GM12878 (cell line): ENCODE results near the gene NOL11. TPM values are rescaled to one million over a fixed set of nuclear protein-coding genes. Genes with fewer than 3 reads are reported as not detected.

Experiments
- ATAC-seq: fragments of 200-7000 bp; cut with Tn5 transposase; 3 replicates; pipeline ENCODE4 v1.9.1; 2020; ENCODE audit warnings: mild to moderate bottlenecking, moderate library complexity
- BruUV-seq: library from RNA; stranded (reverse); fragments of 400-500 nt; replicated peaks from 2 replicates; lab custom pipeline; 2021; lab: Mats Ljungman, UMichigan
- CTCF ChIA-PET: fragments of 300-600 bp; sonication (Branson Sonifier 250); formaldehyde crosslinking; extraction: SDS; loops from one replicate; lab custom pipeline; 2021; ENCODE audit warnings: inconsistent platforms; lab: Yijun Ruan, JAX
- POLR2A ChIA-PET: fragments of 350-600 bp; formaldehyde crosslinking; extraction: SDS; loops from one replicate; lab custom pipeline; 2021; ENCODE audit warnings: inconsistent platforms; lab: Charles Lee
- RAD21 ChIA-PET: fragments of 300-600 bp; sonication (Branson Sonifier 250); formaldehyde crosslinking; loops from one replicate; lab custom pipeline; 2023; ENCODE audit warnings: antibody characterized with exemption; ENCODE audit not compliant: unreplicated experiment; lab: Charles Lee
- SMC1A ChIA-PET: fragments of 300-600 bp; sonication (Branson Sonifier 250); formaldehyde crosslinking; loops from one replicate; lab custom pipeline; 2023; ENCODE audit not compliant: unreplicated experiment, uncharacterized antibody; lab: Charles Lee
- DNase-seq: peaks from one replicate; pipeline ENCODE4 v3.0.0-alpha.2; 2011; ENCODE audit warnings: low read depth, low spot score
- FAIRE-seq: peaks from 3 replicates; lab custom pipeline; 2011; peaks lifted over from hg19 to GRCh38; lab: Jason Lieb, UNC
- H2AFZ ChIP-seq: 2 replicates; pipeline ENCODE4 v1.6.0; 2011; ENCODE audit warnings: low read depth, low read length, control low read depth; ENCODE audit not compliant: control insufficient read depth
- H3K27ac ChIP-seq: 2 replicates; pipeline ENCODE4 v1.5.1; 2011; ENCODE audit warnings: control low read depth; ENCODE audit not compliant: control insufficient read depth, insufficient read depth
- H3K27me3 ChIP-seq, 2 experiments: replicated peaks in 1 of 2; 2 replicates each; pipeline versions ENCODE4 v1.6.0 to v1.6.1; 2011; ENCODE audit warnings: low read length in 1 of 2; ENCODE audit not compliant: control insufficient read depth in 2 of 2, insufficient read depth in 2 of 2
- H3K36me3 ChIP-seq, 2 experiments: 2 replicates each; pipeline ENCODE4 v1.5.1; 2011; ENCODE audit warnings: low read length in 1 of 2; ENCODE audit not compliant: control insufficient read depth in 2 of 2, insufficient read depth in 2 of 2
- H3K4me1 ChIP-seq: 2 replicates; pipeline ENCODE4 v1.6.1; 2011; ENCODE audit warnings: mild to moderate bottlenecking, low read length, moderate library complexity, mixed read lengths; ENCODE audit not compliant: control insufficient read depth, insufficient read depth
- H3K4me2 ChIP-seq: 2 replicates; pipeline ENCODE4 v1.6.0; 2011; ENCODE audit warnings: control low read depth; ENCODE audit not compliant: control insufficient read depth, insufficient read depth
- H3K4me3 ChIP-seq: fragments of 200-600 bp; sonication (generic); 2 replicates; pipeline ENCODE4 v1.5.1; 2016
- H3K79me2 ChIP-seq: 2 replicates; pipeline ENCODE4 v1.6.0; 2011; ENCODE audit warnings: low read length; ENCODE audit not compliant: control insufficient read depth, insufficient read depth
- H3K9ac ChIP-seq: 2 replicates; pipeline ENCODE4 v1.8.0; 2011; ENCODE audit warnings: low read length, control low read depth, mixed read lengths; ENCODE audit not compliant: control insufficient read depth, insufficient read depth
- H3K9me3 ChIP-seq: replicated peaks from 3 replicates; pipeline ENCODE4 v1.5.1; 2011; ENCODE audit warnings: mild to moderate bottlenecking, low read length; ENCODE audit not compliant: control insufficient read depth, insufficient read depth
- H4K20me1 ChIP-seq: 2 replicates; pipeline ENCODE4 v1.6.0; 2011; ENCODE audit not compliant: control insufficient read depth, insufficient read depth
- CTCF ChIP-seq, 3 experiments: IDR thresholded peaks in 2 of 3; conservative IDR thresholded peaks in 1 of 3; 2 replicates each; pipeline ENCODE4 v1.5.1; 2011; ENCODE audit warnings: low read depth in 3 of 3, low read length in 3 of 3, mild to moderate bottlenecking in 3 of 3, control low read depth in 2 of 3, moderate library complexity in 2 of 3, inconsistent platforms in 1 of 3, mixed read lengths in 1 of 3; ENCODE audit not compliant: control insufficient read depth in 2 of 3, insufficient read depth in 1 of 3; ENCODE audit errors: extremely low read depth in 1 of 3
- EGR1 ChIP-seq, 2 experiments: IDR thresholded peaks; 1 replicate in 1 of 2; 2 replicates in 1 of 2; pipeline ENCODE4 v1.6.1; 2011 to 2012; ENCODE audit warnings: low read depth in 2 of 2, low read length in 2 of 2, borderline replicate concordance in 1 of 2, mild to moderate bottlenecking in 1 of 2, moderate library complexity in 1 of 2
- EP300 ChIP-seq, 2 experiments: fragments of 150-350 bp in 1 of 2; IDR thresholded peaks; 2 replicates each; pipeline ENCODE4 v1.6.1; 2011 to 2012; ENCODE audit warnings: low read depth in 2 of 2, low read length in 2 of 2, borderline replicate concordance in 1 of 2, improper control_type of control experiment in 1 of 2, inconsistent platforms in 1 of 2; ENCODE audit not compliant: control insufficient read depth in 1 of 2
- FOXM1 ChIP-seq: IDR thresholded peaks from 2 replicates; pipeline ENCODE4 v1.6.1; 2012; ENCODE audit warnings: low read depth, mild to moderate bottlenecking, inconsistent platforms, low read length, moderate library complexity
- REST ChIP-seq: IDR thresholded peaks from 2 replicates; pipeline ENCODE4 v1.6.1; 2012; ENCODE audit warnings: mild to moderate bottlenecking, low read depth, low read length
- SMAD5 ChIP-seq: IDR thresholded peaks from 2 replicates; pipeline ENCODE4 v1.6.1; 2016; ENCODE audit warnings: antibody characterized with exemption, low read depth
- TCF7 ChIP-seq: IDR thresholded peaks from 2 replicates; pipeline ENCODE4 v1.6.1; 2014; ENCODE audit warnings: antibody characterized with exemption, borderline replicate concordance
- WGBS: methylation state at CpG from one replicate; pipeline ENCODE4 v1.1.6; 2016; ENCODE audit warnings: low lambda C conversion rate; ENCODE audit not compliant: insufficient replicate concordance, insufficient coverage; ENCODE audit errors: missing lambda C conversion rate; 5-methylcytosine and 5-hydroxymethylcytosine counted together
- in situ Hi-C: fragments of 300-500 bp; cut with MboI; formaldehyde crosslinking; loops from 9 replicates; pipeline ENCODE4 v1.14.3; 2018; ENCODE audit warnings: mixed read lengths
- intact Hi-C: fragments of 100-400 bp; cut with micrococcal nuclease; formaldehyde crosslinking; loops from one replicate; pipeline ENCODE4 v1.14.2; 2022; ENCODE audit not compliant: unreplicated experiment
- polyA plus RNA-seq, 11 experiments: library from polyadenylated mRNA; depleted of rRNA in 4 of 11; unstranded in 6 of 11; stranded (reverse) in 5 of 11; fragments of >200 nt; fragmentation: Nextera tagmentation in 4 of 11; fragmentation: Illumina TruSeq in 1 of 11; extraction: Ambion mirVana in 4 of 11; extraction: Trizol in 1 of 11; gene quantifications; 1 replicate in 1 of 11; 2 replicates in 10 of 11; pipeline versions ENCODE4 v1.2.1 to v1.2.3, GENCODE V29; 2011 to 2016; ENCODE audit warnings: inconsistent platforms in 2 of 11, missing spikeins in 2 of 11, low read depth in 1 of 11
- total RNA-seq, 4 experiments: library from RNA; depleted of rRNA in 3 of 4; stranded (reverse); fragments of >200 nt in 3 of 4; fragmentation: Illumina TruSeq in 1 of 4; extraction: Trizol in 1 of 4; gene quantifications; 2 replicates each; pipeline versions ENCODE4 v1.2.1 to v1.2.3, GENCODE V29; 2013 to 2021

The NOL11 gene
- total and polyA plus RNA-seq, 10 of the 15 experiments (the other 5 are each of a cell fraction or from before 2014, with no cell fraction given): 54.8 to 130 (median 94.6) TPM

GRCh38 chr17:67711916-67712315 is 5.8 kb upstream of the NOL11 start:
- in situ Hi-C loops (no loop called here), intact Hi-C loops (loop anchor here (10.0 kb wide), 1 partner anchor 337 kb away; the partner anchor contains the start of gene PITPNC1)
- WGBS: 68% methylated on average over 4 of the region's 4 CpGs
- POLR2A ChIA-PET: no interaction called here
- no peaks in the 10 kb centered on the region for H3K27me3 ChIP-seq
- no peak for TF ChIP-seq FOXM1
- TF ChIP-seq EGR1 (IDR thresholded peaks at IDR 0.05; ENCODE audit: borderline replicate concordance in 1 of 2, low read depth in 2 of 2, low read length in 2 of 2): no peak
- TF ChIP-seq EP300 (IDR thresholded peaks at IDR 0.05; ENCODE audit: borderline replicate concordance in 1 of 2, control insufficient read depth in 1 of 2, low read depth in 2 of 2, low read length in 2 of 2): no peak
- TF ChIP-seq TCF7: no peak
- no peak for TF ChIP-seq SMAD5
- no peak for TF ChIP-seq REST
- TF ChIP-seq CTCF (IDR thresholded peaks at IDR 0.05 in 2 of 3, conservative IDR thresholded peaks at IDR 0.05 in 1 of 3; ENCODE audit: control insufficient read depth in 2 of 3, extremely low read depth in 1 of 3, insufficient read depth in 1 of 3, low read depth in 3 of 3, low read length in 3 of 3): no peak
- H3K9me3 ChIP-seq: no peaks in the 10 kb centered on the region
- H3K9ac ChIP-seq: no peak overlapping the region
- no peak overlapping the region for H3K4me3 ChIP-seq
- no peaks in the 10 kb centered on the region for H3K36me3 ChIP-seq
- ATAC-seq: no peak
- BruUV-seq: no TSS peak
- no peaks in the 10 kb centered on the region for H4K20me1 ChIP-seq
- no peak for DNase-seq
- H3K4me2 ChIP-seq: no peak overlapping the region
- FAIRE-seq: no peak
- peaks cover 6% of the 10 kb centered on the region for H3K4me1 ChIP-seq
- RAD21 ChIA-PET: interaction anchor here (0.7 kb wide), 1 partner anchor 458 kb away, joined by 3 read pairs; no protein-coding TSS in a partner anchor
- CTCF ChIA-PET: interaction anchor here (0.5 kb wide), 1 partner anchor 340 kb away, joined by 3 read pairs; no protein-coding TSS in a partner anchor
- no peaks in the 10 kb centered on the region; the same call in 1 of the 2 replicates for H3K79me2 ChIP-seq
- H3K27ac ChIP-seq: no peak overlapping the region
- H2AFZ ChIP-seq: no peak overlapping the region
- SMC1A ChIA-PET: interaction anchor here (1.0 kb wide), 1 partner anchor 9 kb away, joined by 6 read pairs; no protein-coding TSS in a partner anchor
